ENCODE measurements around the gene NPHP1. TPM values are rescaled to one million over a fixed set of nuclear protein-coding genes. Genes with fewer than 3 reads are reported as not detected.
A peak's percentile ranks its signal among the peaks of the same experiment; 100 is the strongest.

The NPHP1 gene
- total RNA-seq, 1 experiment from 2014 or later = 4.7 TPM

GRCh38 chr2:110126086-110126773 is 78.6 kb downstream of the NPHP1 start:
- ATAC-seq (no peak; the same call in 1 of the 2 replicates), DNase-seq (ENCODE audit: low read depth, low spot score) (no peak)
- no peaks in the 10 kb centered on the region for H3K36me3 ChIP-seq (ENCODE audit: control insufficient read depth in 1 of 2, insufficient read depth in 2 of 2, low read length in 2 of 2)
- intact Hi-C loops (cut with micrococcal nuclease) = no loop called here
- no peak overlapping the region for H2AFZ ChIP-seq (ENCODE audit: low read depth, low read length, poor library complexity, severe bottlenecking)
- no peaks in the 10 kb centered on the region for H3K9me2 ChIP-seq (ENCODE audit: insufficient read depth)
- no TSS peak for BruUV-seq (replicated peaks)
- no peak overlapping the region for H3K27ac ChIP-seq (ENCODE audit: low read depth, low read length)
- H3K4me2 ChIP-seq (ENCODE audit: low read length) = peak overlapping the region; percentile 34; the same call in 1 of the 2 replicates
- no peaks in the 10 kb centered on the region for H3K9me3 ChIP-seq (ENCODE audit: control insufficient read depth in 1 of 2, insufficient read depth in 1 of 2, low read depth in 1 of 2, low read length in 2 of 2)
- no peak overlapping the region for H3K9ac ChIP-seq (ENCODE audit: low read length)
- no peaks in the 10 kb centered on the region for H3K79me2 ChIP-seq (ENCODE audit: insufficient read depth, low read length)
- no peak for TF ChIP-seq ZNF274 (IDR thresholded peaks at IDR 0.05; ENCODE audit: low read depth, low read length)
- TF ChIP-seq EZH2 (IDR thresholded peaks at IDR 0.05) = no peak
- peak; percentile 77 for TF ChIP-seq EGR1 (IDR thresholded peaks at IDR 0.05; ENCODE audit: low read depth)
- TF ChIP-seq, protein P1, sequence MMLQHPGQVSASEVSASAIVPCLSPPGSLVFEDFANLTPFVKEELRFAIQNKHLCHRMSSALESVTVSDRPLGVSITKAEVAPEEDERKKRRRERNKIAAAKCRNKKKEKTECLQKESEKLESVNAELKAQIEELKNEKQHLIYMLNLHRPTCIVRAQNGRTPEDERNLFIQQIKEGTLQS (IDR thresholded peaks at IDR 0.05) = no peak
- no peak for TF ChIP-seq POLR2A (IDR thresholded peaks at IDR 0.05; ENCODE audit: borderline replicate concordance, extremely low read depth, insufficient read depth, insufficient read length)
- POLR2A ChIA-PET = interaction anchor here (2.6 kb wide), 1 partner anchor 20 kb away, joined by 8 read pairs; no protein-coding TSS in a partner anchor
- RAD21 ChIA-PET (ENCODE audit: low non-redundant PET in 1 of 2, low total read pairs in 2 of 2, uncharacterized antibody in 2 of 2, unreplicated experiment in 2 of 2) = no interaction called here
- no peak overlapping the region for H3K4me3 ChIP-seq (replicated peaks in 1 of 2; ENCODE audit: low read depth in 1 of 2, low read length in 2 of 2)
- H4K20me1 ChIP-seq (ENCODE audit: insufficient read depth) = no peaks in the 10 kb centered on the region
- H3K27me3 ChIP-seq (ENCODE audit: insufficient read depth, low read length) = no peaks in the 10 kb centered on the region
- H3K4me1 ChIP-seq (ENCODE audit: control insufficient read depth in 1 of 2, insufficient read depth in 2 of 2, low read length in 2 of 2) = peaks cover 24 to 41% of the 10 kb centered on the region in 2 experiments
- CTCF ChIA-PET = no interaction called here

GRCh38 chr2:110124939-110125691 is 79.7 kb downstream of the NPHP1 start:
- no peak overlapping the region for H3K9ac ChIP-seq (ENCODE audit: low read length)
- RAD21 ChIA-PET (ENCODE audit: low non-redundant PET in 1 of 2, low total read pairs in 2 of 2, uncharacterized antibody in 2 of 2, unreplicated experiment in 2 of 2) = no interaction called here
- no peaks in the 10 kb centered on the region for H3K9me2 ChIP-seq (ENCODE audit: insufficient read depth)
- intact Hi-C loops (cut with micrococcal nuclease) = no loop called here
- H3K36me3 ChIP-seq (ENCODE audit: control insufficient read depth in 1 of 2, insufficient read depth in 2 of 2, low read length in 2 of 2) = no peaks in the 10 kb centered on the region
- no peaks in the 10 kb centered on the region for H3K27me3 ChIP-seq (ENCODE audit: insufficient read depth, low read length)
- no peak for DNase-seq (ENCODE audit: low read depth, low spot score)
- no TSS peak for BruUV-seq (replicated peaks)
- H4K20me1 ChIP-seq (ENCODE audit: insufficient read depth) = no peaks in the 10 kb centered on the region
- no peaks in the 10 kb centered on the region for H3K79me2 ChIP-seq (ENCODE audit: insufficient read depth, low read length)
- CTCF ChIA-PET = interaction anchor here (1.9 kb wide), 1 partner anchor 9 kb away, joined by 13 read pairs; the partner anchor contains the start of gene MALL
- no peak overlapping the region for H3K4me3 ChIP-seq (replicated peaks in 1 of 2; ENCODE audit: low read depth in 1 of 2, low read length in 2 of 2)
- peaks cover 29 to 52% of the 10 kb centered on the region in 2 experiments for H3K4me1 ChIP-seq (ENCODE audit: control insufficient read depth in 1 of 2, insufficient read depth in 2 of 2, low read length in 2 of 2)
- POLR2A ChIA-PET = interaction anchor here (2.6 kb wide), 1 partner anchor 19 kb away, joined by 8 read pairs; no protein-coding TSS in a partner anchor
- H3K9me3 ChIP-seq (ENCODE audit: control insufficient read depth in 1 of 2, insufficient read depth in 1 of 2, low read depth in 1 of 2, low read length in 2 of 2) = no peaks in the 10 kb centered on the region
- H3K4me2 ChIP-seq (ENCODE audit: low read length) = peak overlapping the region; percentile 34
- H2AFZ ChIP-seq (ENCODE audit: low read depth, low read length, poor library complexity, severe bottlenecking) = peak overlapping the region; percentile 3
- H3K27ac ChIP-seq (ENCODE audit: low read depth, low read length) = no peak overlapping the region
- no peak for ATAC-seq
- TF ChIP-seq CEBPB (IDR thresholded peaks at IDR 0.05; ENCODE audit: low read depth) (no peak), EZH2 (IDR thresholded peaks at IDR 0.05) (no peak), POLR2A (IDR thresholded peaks at IDR 0.05; ENCODE audit: borderline replicate concordance, extremely low read depth, insufficient read depth, insufficient read length) (no peak), RAD21 (IDR thresholded peaks at IDR 0.05; ENCODE audit: low read depth) (no peak), ZNF274 (IDR thresholded peaks at IDR 0.05; ENCODE audit: low read depth, low read length) (no peak), REST (IDR thresholded peaks at IDR 0.05; ENCODE audit: low read depth) (no peak), TCF7L2 (IDR thresholded peaks at IDR 0.05; ENCODE audit: borderline replicate concordance, extremely low read depth, insufficient read depth, insufficient read length) (no peak), EZH2phosphoT487 (IDR thresholded peaks at IDR 0.05; ENCODE audit: borderline replicate concordance) (no peak), POLR2AphosphoS5 (IDR thresholded peaks at IDR 0.05; ENCODE audit: low read depth, low read length) (no peak), YY1 (IDR thresholded peaks at IDR 0.05; ENCODE audit: extremely low read depth, insufficient replicate concordance, low read depth, low read length) (no peak), ELF1 (IDR thresholded peaks at IDR 0.05; ENCODE audit: borderline replicate concordance, low read depth) (no peak), CBX3 (IDR thresholded peaks at IDR 0.05; ENCODE audit: low read depth) (no peak), ZFX (IDR thresholded peaks at IDR 0.05) (no peak)
